ENCODE data around the gene ARG2.

The ARG2 gene

DNA sequence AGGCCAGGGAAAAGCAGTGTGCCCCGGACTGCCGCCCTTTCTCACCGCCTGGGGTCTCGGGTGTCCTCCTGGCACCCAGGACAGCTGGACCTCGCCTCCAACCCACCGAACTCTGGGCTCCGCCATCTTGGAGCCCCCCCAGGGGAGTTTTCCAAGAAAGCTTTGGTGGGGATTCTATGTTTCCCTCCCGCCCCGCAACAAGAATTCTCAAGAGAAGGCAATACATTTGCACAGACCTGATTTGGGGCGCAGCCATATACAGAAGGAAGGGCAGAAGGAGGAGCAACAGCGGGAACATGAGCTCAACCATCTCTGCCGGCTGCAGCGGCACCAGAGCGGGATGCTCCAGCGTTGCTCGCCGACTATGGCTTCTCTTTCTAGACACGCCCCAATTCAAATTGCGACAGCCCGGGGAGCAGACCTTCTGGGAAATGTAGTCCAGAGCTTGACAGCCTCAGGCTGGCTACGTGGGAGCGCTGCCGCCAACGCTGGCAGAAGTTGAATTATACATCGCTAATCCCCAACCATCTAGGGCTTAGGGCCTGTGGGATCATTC lies 75.8 kb downstream of the ARG2 start, which contains the start of gene RDH11:
RDH11 (minus strand) TSS at position 371 of the 556 bp plus-strand sequence; CDS start at position 310, 61 bp downstream.
- peak; percentile 23 for DNase-seq

DNA sequence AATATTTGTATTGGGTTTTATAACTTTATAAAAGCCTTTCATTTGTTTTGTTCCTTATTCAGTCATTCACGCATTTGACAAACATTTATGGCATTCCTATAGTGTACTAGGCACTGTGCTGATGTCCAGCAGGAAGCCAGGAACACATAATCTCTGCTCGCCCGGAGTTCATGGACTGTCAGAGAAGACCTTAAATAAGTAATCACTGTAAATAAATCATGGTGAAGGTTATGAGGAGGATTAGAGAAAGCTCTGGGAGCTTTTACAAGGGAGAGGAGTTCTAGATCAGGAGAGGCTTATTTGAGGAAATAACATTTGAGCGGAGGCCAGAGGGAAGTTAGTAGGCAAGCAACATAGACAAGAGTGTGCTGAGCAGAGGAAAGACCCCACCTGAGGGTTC lies 77.3 kb downstream of the ARG2 start:
- DNase-seq = no peak

DNA sequence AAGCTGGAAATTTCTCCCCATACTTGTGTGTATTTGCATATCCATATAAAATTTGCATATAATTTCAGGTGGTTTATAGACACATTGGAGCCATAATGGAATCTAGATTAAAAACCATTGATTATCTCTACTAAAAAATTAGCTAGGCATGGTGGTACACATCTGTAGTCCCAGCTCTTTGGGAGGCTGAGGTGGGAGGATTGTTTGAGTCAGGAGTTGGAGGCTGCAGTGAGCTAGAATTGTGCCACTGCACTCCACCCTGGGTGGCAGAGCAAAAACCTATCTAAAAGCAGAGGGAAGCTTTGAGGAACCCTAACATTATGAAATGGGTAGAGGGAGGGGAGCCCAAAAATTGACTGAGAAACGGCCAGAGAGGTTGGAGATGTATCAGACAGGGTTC lies 78.5 kb downstream of the ARG2 start:
- no peak for DNase-seq

All from GOT3 (cell line).